K562 (cell line): ENCODE results near the gene CGGBP1. TPM values are rescaled to one million over a fixed set of nuclear protein-coding genes. Genes with fewer than 3 reads are reported as not detected.

Experiments used
- ATAC-seq: fragments of 200-7000 bp; cut with Tn5 transposase; 3 replicates; pipeline ENCODE4 v1.9.1; 2020; ENCODE audit warnings: moderate library complexity
- BruUV-seq: library from RNA; stranded (reverse); fragments of 400-500 nt; replicated peaks from 2 replicates; lab custom pipeline; 2021; lab: Mats Ljungman, UMichigan
- CTCF ChIA-PET: fragments of 300-600 bp; formaldehyde crosslinking; extraction: SDS; loops from one replicate; lab custom pipeline; 2021; ENCODE audit warnings: low intra/inter-chr PET ratio; lab: Yijun Ruan, JAX
- POLR2A ChIA-PET: fragments of 300-600, 350-650 bp; sonication (Branson Sonifier 250); formaldehyde crosslinking; extraction: SDS; loops from one replicate; lab custom pipeline; 2021; ENCODE audit warnings: antibody characterized with exemption, inconsistent platforms; lab: Yijun Ruan, JAX
- DNase-seq, 4 experiments: peaks; one replicate each; pipeline versions ENCODE4 v3.0.0 to v3.0.0-alpha.2; 2011 to 2018; ENCODE audit warnings: low spot score in 3 of 4, mixed read lengths in 3 of 4; ENCODE audit errors: extremely low read depth in 1 of 4
- FAIRE-seq: peaks from 2 replicates; lab custom pipeline; 2011; peaks lifted over from hg19 to GRCh38; lab: Jason Lieb, UNC
- H2AFZ ChIP-seq: 2 replicates; pipeline ENCODE4 v1.6.0; 2011; ENCODE audit warnings: low read depth, low read length, control low read depth, inconsistent platforms
- H3K27ac ChIP-seq: fragments of 200-600 bp; 3 replicates; pipeline ENCODE4 v1.8.0; 2011; ENCODE audit warnings: low read depth, mild to moderate bottlenecking, control low read depth, inconsistent platforms, low read length, moderate library complexity, mixed read lengths; ENCODE audit errors: extremely low read depth
- H3K27me3 ChIP-seq, 2 experiments: fragments of 300-600 bp in 1 of 2; 2 replicates in 1 of 2; 3 replicates in 1 of 2; pipeline versions ENCODE4 v1.6.0 to v1.8.0; 2011; ENCODE audit warnings: inconsistent platforms in 2 of 2, low read length in 2 of 2, mild to moderate bottlenecking in 1 of 2, mixed read lengths in 1 of 2, moderate library complexity in 1 of 2; ENCODE audit not compliant: control insufficient read depth in 2 of 2, insufficient read depth in 2 of 2
- H3K36me3 ChIP-seq: fragments of 300-600 bp; 3 replicates; pipeline ENCODE4 v1.8.0; 2011; ENCODE audit warnings: mild to moderate bottlenecking, low read length, inconsistent platforms; ENCODE audit not compliant: control insufficient read depth, insufficient read depth
- H3K4me1 ChIP-seq, 2 experiments: fragments of 200-600 bp in 1 of 2; replicated peaks in 1 of 2; 2 replicates in 1 of 2; 3 replicates in 1 of 2; pipeline versions ENCODE4 v1.5.1 to v1.8.0; 2011; ENCODE audit warnings: inconsistent platforms in 2 of 2, low read length in 2 of 2, mild to moderate bottlenecking in 1 of 2, mixed read lengths in 1 of 2, moderate library complexity in 1 of 2; ENCODE audit not compliant: control insufficient read depth in 2 of 2, insufficient read depth in 2 of 2
- H3K4me2 ChIP-seq: 2 replicates; pipeline ENCODE4 v1.6.1; 2011; ENCODE audit warnings: low read length, control low read depth, inconsistent platforms, mixed read lengths; ENCODE audit not compliant: insufficient read depth
- H3K4me3 ChIP-seq: fragments of 200-600 bp; sonication (generic), shearing (Covaris generic); 2 replicates; pipeline ENCODE4 v1.5.1; 2016; ENCODE audit warnings: control low read depth, inconsistent platforms
- H3K79me2 ChIP-seq: fragments of 200-600 bp; 3 replicates; pipeline ENCODE4 v1.8.0; 2011; ENCODE audit warnings: low read length, inconsistent platforms; ENCODE audit not compliant: control insufficient read depth, insufficient read depth
- H3K9ac ChIP-seq, 2 experiments: 2 replicates each; pipeline versions ENCODE4 v1.6.0 to v1.6.1; 2011; ENCODE audit warnings: low read depth in 2 of 2, low read length in 2 of 2, control low read depth in 1 of 2, inconsistent platforms in 1 of 2, mild to moderate bottlenecking in 1 of 2, mixed read lengths in 1 of 2; ENCODE audit not compliant: insufficient read depth in 1 of 2
- H3K9me1 ChIP-seq: one replicate; pipeline ENCODE4 v1.6.0; 2011; ENCODE audit warnings: inconsistent platforms, mild to moderate bottlenecking, low read length, moderate library complexity; ENCODE audit not compliant: control insufficient read depth, insufficient read depth
- H3K9me3 ChIP-seq: replicated peaks from 2 replicates; pipeline ENCODE4 v1.5.1; 2011; ENCODE audit warnings: low read depth, low read length, inconsistent platforms; ENCODE audit not compliant: control insufficient read depth, insufficient read depth
- H4K20me1 ChIP-seq: replicated peaks from 2 replicates; pipeline ENCODE4 v1.6.1; 2011; ENCODE audit warnings: low read length, inconsistent platforms, mixed read lengths; ENCODE audit not compliant: control insufficient read depth, insufficient read depth
- BHLHE40 ChIP-seq: IDR thresholded peaks from 2 replicates; pipeline ENCODE4 v1.6.1; 2011; ENCODE audit warnings: low read length, improper control_type of control experiment
- ESRRA ChIP-seq: fragments of 450-650 bp; IDR thresholded peaks from 2 replicates; pipeline ENCODE4 v1.6.1; 2014; ENCODE audit warnings: low read depth, mild to moderate bottlenecking, moderate library complexity, borderline replicate concordance
- FOXK2 ChIP-seq, 2 experiments: fragments of 450-650 bp; IDR thresholded peaks in 1 of 2; conservative IDR thresholded peaks in 1 of 2; 2 replicates each; pipeline ENCODE4 v1.6.1; 2016; ENCODE audit warnings: low read depth in 2 of 2, mild to moderate bottlenecking in 1 of 2
- FOXM1 ChIP-seq, 2 experiments: fragments of 450-650 bp in 1 of 2; sonication (generic) in 1 of 2; formaldehyde crosslinking in 1 of 2; IDR thresholded peaks; 2 replicates each; pipeline versions ENCODE4 v1.6.1 to v1.9.0; 2017 to 2022; ENCODE audit warnings: low read depth in 2 of 2, mild to moderate bottlenecking in 2 of 2, missing genetic modification reagents in 1 of 2, moderate library complexity in 1 of 2
- IRF2 ChIP-seq: sonication (generic); formaldehyde crosslinking; IDR thresholded peaks from 2 replicates; pipeline ENCODE4 v1.8.1; 2022; ENCODE audit warnings: mild to moderate bottlenecking, missing genetic modification reagents
- PHF20 ChIP-seq: fragments of 450-650 bp; IDR thresholded peaks from 2 replicates; pipeline ENCODE4 v1.6.1; 2018; ENCODE audit not compliant: partially characterized antibody
- SOX6 ChIP-seq: fragments of 450-650 bp; IDR thresholded peaks from 2 replicates; pipeline ENCODE4 v1.6.1; 2014; ENCODE audit warnings: mild to moderate bottlenecking
- ZBTB40 ChIP-seq, 2 experiments: fragments of 450-650 bp in 1 of 2; sonication (generic) in 1 of 2; formaldehyde crosslinking in 1 of 2; IDR thresholded peaks; 2 replicates each; pipeline versions ENCODE4 v1.7.1 to v1.9.0; 2016 to 2022; ENCODE audit warnings: inconsistent platforms in 1 of 2, mild to moderate bottlenecking in 1 of 2, missing genetic modification reagents in 1 of 2
- ZNF280B ChIP-seq: fragments of 250-450 bp; sonication (Bioruptor Pico); IDR thresholded peaks from 2 replicates; pipeline ENCODE4 v1.5.1; 2021; ENCODE audit warnings: mild to moderate bottlenecking
- WGBS: fragments of 100-300 bp; shearing (Covaris generic); methylation state at CpG from one replicate; pipeline ENCODE4 v1.1.6; 2016; ENCODE audit warnings: low coverage, mixed read lengths; ENCODE audit not compliant: insufficient coverage; ENCODE audit errors: missing lambda C conversion rate; 5-methylcytosine and 5-hydroxymethylcytosine counted together
- in situ Hi-C: fragments of 300-500 bp; cut with MboI; formaldehyde crosslinking; loops from 4 replicates; pipeline ENCODE4 v1.15.0; 2018; ENCODE audit warnings: inconsistent platforms, mixed read lengths
- intact Hi-C: fragments of 100-400 bp; cut with micrococcal nuclease; formaldehyde crosslinking; loops from 2 replicates; pipeline ENCODE4 v1.14.2; 2022
- polyA plus RNA-seq, 8 experiments: library from polyadenylated mRNA; depleted of rRNA in 4 of 8; stranded (reverse) in 5 of 8; unstranded in 3 of 8; fragments of >200 nt; fragmentation: Nextera tagmentation in 2 of 8; fragmentation: Illumina TruSeq in 1 of 8; extraction: Ambion mirVana in 2 of 8; extraction: Trizol in 1 of 8; gene quantifications; 2 replicates each; pipeline versions ENCODE4 v1.2.1 to v1.2.3, GENCODE V29; 2011 to 2014; ENCODE audit warnings: inconsistent platforms in 1 of 8, missing spikeins in 1 of 8
- total RNA-seq, 7 experiments: library from RNA; depleted of rRNA in 6 of 7; stranded (reverse); fragments of >200 nt in 6 of 7; fragmentation: Illumina TruSeq in 2 of 7; extraction: Trizol in 2 of 7; gene quantifications; 2 replicates each; pipeline versions ENCODE4 v1.2.1 to v1.2.3, GENCODE V29; 2011 to 2021; ENCODE audit warnings: low replicate concordance in 1 of 7

The CGGBP1 gene
- total and polyA plus RNA-seq, 9 of the 15 experiments (the other 6 are each of a cell fraction or from before 2014, with no cell fraction given), result 14.4 to 47.8 (median 37.8) TPM

GRCh38 chr3:88031642-88032077, 27.1 kb downstream of the CGGBP1 start:
- 0 out of 2 replicates have a peak, but pooled peaks cover 1% of the 10 kb centered on the region for H3K9me3 ChIP-seq
- in situ Hi-C loops, result no loop called here
- DNase-seq (peak in 1 of 4 experiments; percentile 18), FAIRE-seq (no peak), ATAC-seq (peak; percentile 15)
- intact Hi-C loops, result no loop called here
- H3K4me2 ChIP-seq, result peak overlapping the region; percentile 73
- no peaks in the 10 kb centered on the region for H3K36me3 ChIP-seq
- H4K20me1 ChIP-seq, result no peaks in the 10 kb centered on the region
- H3K79me2 ChIP-seq, result no peaks in the 10 kb centered on the region
- no peaks in the 10 kb centered on the region for H3K27me3 ChIP-seq
- no TSS peak for BruUV-seq
- peak overlapping the region; percentile 71 for H2AFZ ChIP-seq
- POLR2A ChIA-PET, result interaction anchor here (0.7 kb wide), 1 partner anchor 820 kb away, joined by 3 read pairs; no protein-coding TSS in a partner anchor
- CTCF ChIA-PET, result no interaction called here
- TF ChIP-seq BHLHE40 (no peak), ZBTB40 (IDR thresholded peaks at IDR 0.05) (peak; percentile 43; the same call in 1 of the 2 replicates), ZBTB40 (CRISPR knock-in tag; IDR thresholded peaks at IDR 0.05) (no peak), PHF20 (no peak), IRF2 (CRISPR knock-in tag) (peak; percentile 86; the same call in 1 of the 2 replicates), ZNF280B (CRISPR knock-in tag) (no peak), FOXM1 (IDR thresholded peaks at IDR 0.05; ENCODE audit: low read depth) (peak; percentile 60; the same call in 1 of the 2 replicates), FOXM1 (CRISPR knock-in tag; IDR thresholded peaks at IDR 0.05; ENCODE audit: low read depth) (no peak), SOX6 (no peak), ESRRA (0 out of 2 replicates have a peak, but pooled peaks have one; percentile 16), FOXK2 (conservative IDR thresholded peaks at IDR 0.05 in 1 of 2, IDR thresholded peaks at IDR 0.05 in 1 of 2; ENCODE audit: low read depth in 2 of 2) (peak; percentile 57 to 74; a peak in 3 of 4 replicates)
- H3K4me1 ChIP-seq, result peaks cover 7 to 8% of the 10 kb centered on the region in 2 experiments; a peak in 4 of 5 replicates
- H3K27ac ChIP-seq, result peak overlapping the region; percentile 50
- H3K9me1 ChIP-seq, result no peaks in the 10 kb centered on the region
- H3K9ac ChIP-seq, result peak overlapping the region in 1 of 2 experiments; percentile 39; a peak in 2 of 4 replicates
- H3K4me3 ChIP-seq, result peak overlapping the region; percentile 30
- 0% methylated on average over 1 of the region's 1 CpG for WGBS
